Left forelimb (tissue), 1 donor: ENCODE results near the gene SHH.

Source experiments
- DNase-seq: peaks from one replicate; pipeline ENCODE4 v3.0.0-alpha.2; 2018; ENCODE audit warnings: low spot score

The SHH gene

GRCh38 chr7:155842496-155843265 lies 30.4 kb upstream of the SHH start:
- DNase-seq = peak; percentile 33

GRCh38 chr7:155840909-155841308 lies 28.6 kb upstream of the SHH start:
- peak; percentile 22 for DNase-seq

- DNase-seq = no peak
Measured at GRCh38 chr7:155840262-155840885, 28.1 kb upstream of the SHH start.

- DNase-seq = peak; percentile 9
Measured at GRCh38 chr7:155839461-155839860, 27.2 kb upstream of the SHH start.

- DNase-seq = peak; percentile 3
Measured at GRCh38 chr7:155838312-155838711, 26.0 kb upstream of the SHH start.

GRCh38 chr7:155837126-155837479 lies 24.8 kb upstream of the SHH start:
- peak; percentile 12 for DNase-seq

- DNase-seq = no peak
Measured at GRCh38 chr7:155836216-155837125, 24.2 kb upstream of the SHH start.

- DNase-seq = no peak
Measured at GRCh38 chr7:155835446-155836215, 23.4 kb upstream of the SHH start.

- DNase-seq = no peak
Measured at GRCh38 chr7:155834486-155835048, 22.3 kb upstream of the SHH start.

- no peak for DNase-seq
Measured at GRCh38 chr7:155833651-155834050, 21.4 kb upstream of the SHH start.

- DNase-seq = no peak
Measured at GRCh38 chr7:155832581-155832981, 20.3 kb upstream of the SHH start.

- no peak for DNase-seq
Measured at GRCh38 chr7:155831807-155832524, 19.7 kb upstream of the SHH start.

GRCh38 chr7:155830961-155831806 lies 18.9 kb upstream of the SHH start:
- DNase-seq = no peak

- no peak for DNase-seq
Measured at GRCh38 chr7:155829796-155830470, 17.7 kb upstream of the SHH start.

- no peak for DNase-seq
Measured at GRCh38 chr7:155825336-155825735, 13.1 kb upstream of the SHH start.

- DNase-seq = no peak
Measured at GRCh38 chr7:155824227-155824886, 12.1 kb upstream of the SHH start.

GRCh38 chr7:155821851-155822250 lies 9.6 kb upstream of the SHH start:
- no peak for DNase-seq

- DNase-seq = no peak
Measured at GRCh38 chr7:155820788-155821187, 8.5 kb upstream of the SHH start.

GRCh38 chr7:155820246-155820645 lies 8.0 kb upstream of the SHH start:
- no peak for DNase-seq
